GM21619 (cell line): ENCODE results near the gene STX18.

ENCODE experiments used
- ATAC-seq: cut with Tn5 transposase; IDR thresholded peaks from one replicate; pipeline ENCODE4 v1.9.1; 2021; ENCODE audit not compliant: unreplicated experiment

Gene STX18

DNA sequence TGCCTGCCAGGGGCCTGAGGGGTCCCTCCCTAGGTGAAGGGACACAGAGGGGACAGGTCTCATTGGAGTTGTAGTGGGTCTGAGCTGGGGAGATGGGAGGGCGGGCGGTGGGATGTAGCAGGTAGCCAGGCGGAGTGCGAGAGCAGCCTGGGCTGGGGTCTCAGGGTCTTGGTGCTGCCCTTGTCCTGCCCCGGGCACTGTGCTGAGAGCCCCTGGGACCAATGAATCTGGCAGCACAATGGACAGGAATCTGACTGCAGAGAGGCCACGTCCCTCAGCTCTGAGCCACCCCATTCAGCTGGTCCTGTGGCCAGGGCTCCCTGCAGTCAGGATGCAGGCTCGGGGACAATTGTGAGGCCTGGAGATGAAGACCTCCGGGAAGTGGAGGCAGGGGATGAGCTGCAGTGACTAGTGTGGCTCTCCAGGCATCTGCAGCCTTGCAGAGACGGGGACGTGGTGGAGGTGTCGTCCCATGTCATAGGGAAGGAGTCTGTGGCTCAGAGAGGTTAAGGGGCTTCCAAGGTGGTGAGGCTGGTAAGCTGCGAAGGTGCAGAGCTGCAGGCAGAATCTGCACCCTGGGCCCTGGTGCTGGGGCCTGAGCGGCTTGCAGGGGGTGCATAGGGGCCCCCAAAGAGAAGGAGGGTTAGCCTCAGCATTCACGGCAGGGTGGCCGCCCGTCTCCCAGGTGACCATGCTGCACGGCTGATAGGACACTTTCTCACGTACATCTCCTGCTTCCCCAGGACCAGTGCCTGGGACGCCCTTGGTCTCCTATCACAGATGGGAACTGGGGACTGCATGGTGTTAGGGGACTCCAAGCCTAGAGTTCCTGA, 134.3 kb downstream of the STX18 start:
- no peak for ATAC-seq

DNA sequence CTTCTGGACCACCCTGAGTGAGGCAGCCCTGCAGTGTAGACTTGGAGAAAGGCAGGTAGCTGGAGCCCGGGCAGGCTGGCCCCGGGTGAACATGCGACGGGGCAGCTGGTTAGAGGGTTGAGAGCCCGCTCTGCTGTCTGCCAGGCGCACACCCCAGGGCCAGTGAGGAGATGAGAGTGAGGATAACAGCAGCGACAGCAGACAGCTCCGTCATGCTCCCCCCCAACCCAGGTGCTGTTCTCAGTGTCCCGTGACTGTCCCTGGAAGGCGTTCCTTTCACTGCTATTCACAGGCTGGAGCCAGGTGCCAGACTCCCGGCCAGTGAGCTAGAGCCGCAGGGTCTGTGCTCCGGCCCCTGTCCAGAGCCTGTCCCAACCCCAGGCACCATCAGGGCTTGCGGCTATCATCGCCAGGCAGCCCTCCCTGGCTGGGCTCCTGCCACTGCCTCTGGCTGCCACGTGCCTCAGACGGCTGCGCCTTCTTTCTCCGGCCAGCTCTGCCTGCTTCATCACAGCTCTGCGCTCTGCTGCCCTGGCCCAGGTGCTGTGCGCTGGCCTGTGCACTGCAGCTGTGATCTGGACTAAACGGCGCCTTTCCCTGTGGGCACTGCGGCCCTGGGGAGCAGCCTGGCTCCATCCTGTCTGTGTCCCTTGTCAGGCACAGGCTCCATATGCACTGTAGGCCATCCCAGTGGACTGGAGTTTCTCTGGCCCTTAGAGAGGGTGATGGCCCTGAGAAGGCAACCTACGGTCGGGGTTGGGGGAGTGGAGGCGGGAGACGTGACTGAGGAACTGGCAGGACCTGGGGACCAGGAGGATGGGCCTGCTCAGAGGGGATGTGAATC, 135.2 kb downstream of the STX18 start:
- no peak for ATAC-seq

DNA sequence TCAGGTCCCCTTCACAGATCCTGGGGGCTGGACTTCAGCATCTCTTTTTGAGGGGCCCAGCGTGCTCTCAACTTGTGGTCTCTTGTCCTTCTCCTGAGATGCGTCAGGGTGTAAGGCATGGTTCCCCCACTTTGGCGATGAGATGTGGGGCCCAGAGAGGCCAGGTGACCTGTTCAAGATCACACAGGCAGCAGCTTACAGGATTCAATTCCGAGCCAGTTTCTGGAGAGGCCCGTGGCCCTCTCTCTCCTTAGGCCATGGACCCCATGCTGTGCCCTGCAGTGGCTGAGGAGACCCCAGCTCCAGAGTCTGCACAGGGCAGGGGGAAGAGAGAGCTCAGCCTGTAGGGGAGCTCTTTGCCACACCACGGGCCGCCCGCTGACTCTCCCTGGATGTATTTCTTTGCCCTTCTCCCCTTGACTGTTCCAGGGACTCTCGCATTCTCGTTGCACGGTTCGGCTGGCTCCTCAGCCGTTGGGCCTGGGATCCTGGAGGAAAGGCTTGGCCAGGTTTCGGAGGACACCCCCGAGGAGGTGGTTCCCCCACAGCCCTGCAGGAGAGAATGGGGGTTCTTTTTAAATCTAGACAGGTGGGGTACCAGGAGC, 136.4 kb downstream of the STX18 start:
- no peak for ATAC-seq

DNA sequence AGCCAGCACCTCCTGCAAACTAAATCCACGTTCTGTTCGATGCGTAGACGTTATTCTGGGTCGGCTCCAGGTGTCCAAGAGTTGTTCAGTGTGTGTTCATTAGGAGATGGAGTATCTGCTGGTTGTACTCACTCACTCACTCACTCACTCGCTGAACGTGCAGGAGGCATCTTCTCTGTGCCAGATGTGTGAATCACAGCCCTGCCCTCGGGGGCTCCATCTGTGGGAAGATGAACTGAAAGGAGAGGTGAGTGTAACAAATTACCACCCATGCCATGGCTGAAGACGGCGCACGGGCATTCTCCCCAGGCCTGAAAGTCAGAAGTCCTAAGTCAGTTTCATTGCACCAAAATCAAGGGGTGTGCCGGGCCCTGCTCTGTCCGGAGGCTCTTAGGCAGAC, 138.9 kb downstream of the STX18 start:
- no peak for ATAC-seq

DNA sequence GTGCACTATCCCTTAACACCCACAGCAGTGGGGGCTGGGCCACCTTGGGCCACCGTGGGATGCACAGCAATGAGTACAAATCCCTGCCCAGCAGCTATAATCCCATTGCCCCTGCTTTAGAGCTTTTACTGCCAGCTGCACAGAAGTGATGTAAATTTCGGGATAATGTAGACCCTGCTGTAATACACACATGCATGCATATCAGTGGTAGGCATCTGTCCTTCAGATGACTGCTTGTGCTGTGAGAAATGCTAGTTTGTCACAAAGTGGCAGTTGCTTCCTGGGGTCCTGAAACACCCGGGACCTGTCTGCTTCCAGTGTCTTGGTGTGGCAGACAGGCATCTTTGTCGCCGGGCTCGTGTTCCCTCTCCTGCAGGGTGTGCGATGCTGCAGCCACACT, 140.8 kb downstream of the STX18 start:
- ATAC-seq: no peak

DNA sequence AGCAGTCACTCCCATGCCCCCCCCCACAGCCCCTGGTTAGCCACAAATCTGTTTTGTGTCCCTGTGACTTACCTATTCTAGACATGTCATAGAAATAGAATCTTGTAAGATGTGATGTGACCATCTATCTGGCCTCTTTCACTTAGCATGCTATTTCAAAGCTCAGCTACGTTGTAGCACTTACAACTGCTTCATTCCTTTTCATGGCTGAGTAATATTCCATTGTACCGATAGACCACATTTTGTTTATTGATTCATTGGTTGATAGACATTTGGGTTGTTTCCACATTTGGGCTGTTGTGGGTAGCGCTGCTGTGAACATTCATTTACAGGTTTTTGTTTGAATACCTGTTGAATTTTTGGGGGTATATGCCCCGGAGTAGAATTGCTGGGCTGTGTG, 143.4 kb downstream of the STX18 start:
- ATAC-seq: no peak

DNA sequence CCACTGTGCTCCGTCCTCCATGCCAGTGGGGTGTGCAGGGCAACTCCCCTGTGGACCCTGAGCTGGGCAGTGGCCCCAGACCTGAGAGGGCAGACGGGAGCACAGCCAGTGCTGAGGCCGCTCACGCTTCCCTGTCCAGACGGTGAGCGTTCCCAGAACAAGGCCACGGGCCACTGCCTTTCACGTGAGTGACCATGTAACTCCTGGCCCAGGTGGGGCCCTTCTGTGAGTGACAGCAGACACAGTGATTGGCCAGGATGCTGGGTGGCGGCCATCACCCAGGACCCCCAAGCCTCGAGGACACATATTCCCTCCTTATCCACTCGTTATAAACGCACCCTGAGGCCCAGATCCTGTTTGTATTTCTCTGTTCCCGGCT, 144.4 kb downstream of the STX18 start:
- ATAC-seq: no peak

DNA sequence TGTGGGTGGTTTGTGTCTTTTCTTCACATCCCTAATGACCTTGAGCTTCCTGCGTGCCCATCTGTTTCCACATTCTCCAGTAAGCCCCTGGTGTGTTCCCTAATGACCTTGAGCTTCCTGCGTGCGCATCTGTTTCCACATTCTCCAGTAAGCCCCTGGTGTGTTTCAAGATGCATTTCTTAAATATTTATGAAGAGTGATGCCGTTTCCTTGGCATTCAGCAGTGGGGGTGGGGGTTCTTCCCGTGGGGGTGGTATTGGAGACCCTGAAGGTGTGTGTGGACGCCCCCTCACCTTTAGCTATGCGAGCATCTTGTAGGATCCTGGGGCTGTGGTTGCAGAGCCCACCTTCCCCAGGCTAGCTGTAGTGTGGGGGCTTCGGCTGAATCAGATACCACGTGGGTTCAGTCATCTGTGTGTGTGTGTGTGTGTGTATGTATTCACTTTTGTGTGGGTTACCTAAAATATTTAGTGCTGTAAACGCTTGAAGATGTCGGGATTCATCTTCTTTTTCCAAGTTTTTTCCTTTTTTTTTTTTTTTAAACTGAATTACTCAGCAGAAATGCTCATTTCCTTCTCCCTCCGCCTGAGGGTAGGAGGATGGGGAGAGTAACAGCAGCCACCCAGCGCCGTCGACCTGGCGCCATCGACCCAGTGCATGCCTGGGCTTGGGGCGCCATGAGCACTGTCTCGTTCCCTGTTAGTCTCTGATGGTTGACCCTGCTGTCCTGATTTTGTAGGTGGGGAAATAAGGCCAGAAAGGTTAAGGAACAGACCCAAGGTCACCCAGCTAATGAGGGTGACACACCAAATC, 145.0 kb downstream of the STX18 start:
- no peak for ATAC-seq

DNA sequence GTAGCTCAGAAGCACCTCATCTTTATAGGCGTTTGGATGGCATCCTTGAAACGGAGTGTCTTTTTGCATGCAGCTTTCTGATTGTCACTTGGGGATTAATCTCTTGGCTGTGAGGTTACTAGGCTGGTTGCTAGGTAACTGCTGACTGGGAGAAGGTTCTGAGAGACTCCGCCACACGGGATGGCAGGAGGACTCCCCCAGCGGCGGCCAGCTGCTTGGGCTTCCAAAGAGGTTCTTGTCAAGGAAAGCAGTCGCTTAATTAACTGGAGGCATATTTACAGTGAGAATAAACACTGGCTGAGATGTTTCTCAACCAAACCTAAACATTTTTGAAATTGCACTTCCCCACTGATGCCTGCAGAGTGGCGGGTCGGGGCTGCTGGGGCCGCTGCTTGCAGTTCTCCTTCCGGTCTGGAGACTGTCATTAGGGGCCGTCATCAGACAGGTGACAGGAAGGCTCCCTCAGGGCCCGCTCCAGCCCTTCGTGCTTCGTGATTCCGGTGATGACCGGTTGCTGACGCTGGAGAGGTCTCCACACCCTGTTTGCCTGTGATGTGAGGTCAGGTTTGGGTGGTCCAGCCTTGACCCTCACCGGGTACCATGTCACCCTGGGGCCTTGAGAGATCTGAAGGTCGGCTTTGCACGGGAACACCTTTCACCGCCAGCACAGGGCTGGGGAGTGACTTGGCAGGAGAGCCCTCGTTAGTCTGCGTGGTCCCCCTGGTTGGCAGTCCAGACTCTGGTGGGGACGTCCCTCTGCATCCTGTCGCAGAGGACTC, 145.8 kb downstream of the STX18 start:
- ATAC-seq: peak; percentile 64

DNA sequence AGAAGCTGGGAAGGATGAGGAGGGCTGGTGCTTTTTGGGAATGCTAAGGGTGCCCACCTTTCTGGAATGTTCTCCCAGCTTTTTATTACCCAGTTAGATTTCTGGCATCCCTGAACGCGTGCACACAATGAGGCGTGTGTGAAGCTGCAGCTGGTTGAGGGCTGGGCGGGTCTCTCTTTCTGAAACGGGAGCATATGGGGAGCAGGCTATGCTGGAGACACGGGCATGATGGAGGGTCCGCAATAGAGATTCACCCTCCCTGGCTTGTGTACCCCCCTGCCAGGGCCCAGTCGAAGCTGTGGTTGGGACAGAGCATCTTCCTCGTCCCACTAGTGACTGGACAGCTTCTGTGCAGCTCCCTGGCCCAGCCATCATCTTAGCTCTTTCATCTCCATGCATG, 146.5 kb downstream of the STX18 start:
- ATAC-seq: no peak

DNA sequence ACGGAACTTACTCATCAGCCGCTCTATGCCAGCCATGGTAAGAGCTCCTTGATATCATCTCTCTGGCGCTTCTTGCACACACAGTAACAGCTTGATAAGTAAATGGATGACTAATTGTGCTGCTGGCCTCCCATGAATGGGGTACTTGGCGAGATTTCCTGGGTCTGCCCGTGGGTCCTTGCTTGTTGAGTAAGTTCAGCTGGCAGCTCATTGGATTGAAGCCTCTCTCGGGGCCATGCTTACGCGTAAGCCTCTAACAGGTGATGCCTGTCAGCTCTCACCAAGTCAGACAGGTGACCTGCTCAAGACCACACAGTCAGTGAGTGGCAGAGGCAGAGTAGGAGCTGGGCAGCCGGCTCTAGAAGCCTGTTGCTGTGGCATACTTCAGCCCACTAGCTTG, 147.2 kb downstream of the STX18 start:
- ATAC-seq: no peak

DNA sequence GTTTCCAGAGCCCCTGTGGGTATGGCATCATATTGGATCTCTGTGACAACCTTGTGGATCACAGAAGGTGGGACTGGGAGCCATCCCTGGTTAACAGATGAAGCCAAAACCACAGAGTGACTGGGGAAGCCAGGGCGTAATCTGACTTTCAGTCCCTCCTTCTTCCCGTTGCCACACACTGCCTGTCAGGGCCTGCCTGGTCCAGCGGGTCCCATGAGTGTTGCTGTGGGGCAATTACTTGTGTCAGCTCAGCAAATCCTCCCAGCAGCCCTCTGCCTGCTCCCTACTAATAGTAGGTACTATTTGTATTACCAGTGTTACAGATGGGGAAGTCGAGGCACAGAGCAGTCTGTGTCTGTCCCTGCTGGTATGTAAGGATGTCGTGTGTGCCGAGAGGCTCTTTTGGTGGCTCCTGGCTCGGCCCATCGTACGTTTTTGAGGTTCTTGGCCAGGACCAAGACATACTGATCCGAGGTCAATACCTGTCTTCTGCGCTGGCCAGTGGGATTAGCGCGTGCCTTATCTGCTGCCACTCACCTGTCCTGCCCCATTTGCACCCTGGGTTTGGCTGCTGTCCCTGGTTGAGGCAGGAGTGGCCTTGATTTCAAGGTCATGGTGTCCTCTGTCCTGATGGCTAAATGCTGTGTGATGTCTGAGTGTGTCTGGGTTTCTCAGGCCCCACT, 149.2 kb downstream of the STX18 start:
- ATAC-seq: no peak

DNA sequence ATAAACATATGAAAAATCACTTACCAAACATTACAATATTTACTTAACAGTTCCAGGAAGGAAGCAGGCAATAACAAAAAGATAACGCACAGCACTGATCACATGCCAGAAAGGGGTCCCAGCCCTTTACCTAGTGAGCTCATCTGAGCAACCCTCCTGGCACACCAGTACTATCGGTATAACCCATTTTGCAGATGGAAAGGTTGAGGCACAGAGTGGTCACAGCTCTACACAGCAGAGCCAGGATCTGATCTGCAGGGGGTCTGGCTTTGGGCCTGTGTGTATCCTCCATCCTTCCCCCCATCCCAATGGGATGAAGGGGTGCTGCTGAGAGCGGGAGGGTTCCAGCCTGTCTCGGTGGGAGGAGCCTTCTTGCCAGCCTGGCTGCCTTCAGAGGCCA, 150.0 kb downstream of the STX18 start:
- no peak for ATAC-seq

DNA sequence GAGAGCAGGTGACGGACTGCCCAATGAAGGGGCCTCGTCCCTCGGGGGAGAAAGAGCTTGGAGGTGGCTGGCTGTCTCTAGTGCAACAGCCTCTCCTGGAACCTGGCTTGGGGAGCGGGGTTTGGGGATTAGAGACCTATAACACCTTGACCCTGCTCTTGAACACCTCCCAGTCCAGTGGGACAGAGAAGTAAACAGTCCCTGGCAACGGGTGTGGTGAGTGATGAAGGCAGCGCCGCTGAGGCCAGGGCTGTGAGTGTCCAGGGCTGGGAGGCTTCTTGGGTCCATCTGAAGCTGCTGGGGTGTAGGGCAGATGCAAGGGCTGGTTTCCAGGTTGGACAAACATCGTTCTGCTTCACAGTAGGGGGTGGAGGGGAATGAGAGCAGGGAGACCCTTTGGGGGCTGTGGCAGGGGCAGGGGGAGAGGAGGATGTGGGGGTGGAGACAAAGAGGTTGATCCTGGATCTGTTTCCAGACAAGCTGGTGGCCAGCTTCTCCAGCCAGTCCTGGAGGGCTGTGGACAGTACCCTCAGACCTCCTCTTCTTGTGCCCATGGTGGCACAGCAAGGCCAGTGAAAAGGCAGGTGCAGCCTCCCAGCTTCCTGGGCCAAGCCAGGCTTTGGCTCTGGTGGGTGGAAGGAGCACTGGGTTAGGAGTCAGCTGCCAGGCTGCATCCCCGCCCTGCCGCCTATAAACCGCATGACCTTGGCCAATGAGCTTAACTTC, 151.2 kb downstream of the STX18 start:
- no peak for ATAC-seq

DNA sequence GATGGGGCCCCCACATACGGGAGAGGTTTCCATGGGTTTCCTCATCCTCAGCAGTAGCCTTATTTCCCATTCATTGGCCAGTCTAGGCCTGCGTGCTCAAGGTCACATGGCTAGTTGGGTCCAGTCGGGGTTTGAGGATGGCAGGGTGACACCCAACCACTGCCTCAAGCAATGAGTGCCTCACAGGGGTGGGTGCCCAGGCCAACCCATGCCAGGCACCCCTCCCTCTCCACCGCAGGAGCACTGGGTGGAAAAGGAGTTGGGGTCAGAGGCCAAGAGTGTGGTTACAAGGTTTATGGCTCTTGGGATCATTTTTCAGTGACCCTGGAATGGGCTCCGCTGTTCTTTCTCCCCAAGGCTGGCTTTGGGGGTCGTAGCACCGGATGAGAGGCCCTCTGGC, 151.8 kb downstream of the STX18 start:
- no peak for ATAC-seq

DNA sequence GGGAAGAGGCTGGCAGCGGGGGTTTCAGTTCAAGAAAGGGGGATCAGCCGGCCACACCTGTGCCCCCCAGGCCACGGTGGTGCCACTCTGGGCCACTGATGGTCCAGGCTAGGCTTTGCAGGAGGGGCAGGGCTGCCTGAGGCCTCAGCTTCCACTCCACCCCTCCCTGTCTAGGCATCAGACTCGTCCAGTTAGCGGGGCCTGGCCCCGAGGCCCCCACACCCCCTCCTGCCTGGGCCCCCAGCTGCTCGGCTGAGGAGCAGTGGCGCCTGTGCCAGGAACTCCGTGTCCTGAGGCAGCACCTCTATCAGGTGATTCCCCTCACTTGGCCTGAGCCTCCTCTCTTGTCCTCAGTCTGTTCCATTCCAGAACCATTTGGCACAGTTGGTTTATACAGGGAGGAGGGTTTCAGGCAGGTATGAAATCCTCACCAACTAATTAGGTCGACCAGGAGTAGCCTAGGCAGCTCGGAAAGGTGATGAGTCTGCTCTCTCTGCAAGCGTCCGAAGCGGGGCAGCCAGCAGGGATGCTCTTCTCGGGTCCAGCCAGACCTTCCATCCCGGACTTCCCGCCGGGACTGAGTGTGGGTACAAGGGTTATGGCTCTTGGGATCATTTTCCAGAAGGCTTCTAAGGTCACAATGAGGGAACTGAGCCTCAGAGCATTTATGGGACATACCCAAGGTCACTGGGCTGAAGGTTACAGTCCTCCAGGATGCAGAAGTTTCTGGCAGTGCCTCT, 152.8 kb downstream of the STX18 start:
- ATAC-seq: no peak

DNA sequence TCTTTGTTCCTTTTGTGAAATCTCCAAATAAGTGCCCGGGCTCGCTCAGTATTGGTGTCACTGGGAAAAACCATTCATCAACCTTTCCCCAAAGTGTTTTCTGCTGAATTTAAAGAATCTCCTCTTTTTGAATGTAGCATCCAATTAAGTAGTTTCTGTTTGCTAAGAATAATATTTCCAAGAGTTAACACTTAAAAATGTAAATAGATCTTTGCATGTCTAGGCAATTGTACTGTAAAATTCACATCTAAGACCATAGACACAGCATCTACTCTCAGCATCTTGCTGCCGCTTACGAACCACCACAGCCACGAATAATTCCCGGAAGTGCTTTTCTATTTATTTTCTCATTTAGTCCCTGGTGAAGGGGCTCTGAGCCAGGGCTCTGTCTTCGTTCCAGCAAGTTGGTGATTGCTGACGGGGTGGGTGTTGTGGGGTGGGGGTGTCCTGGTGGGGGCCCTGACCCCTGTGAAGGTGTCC, 153.5 kb downstream of the STX18 start:
- no peak for ATAC-seq
